GM15510 (cell line): ENCODE data around the gene RNF151.
A peak's percentile ranks its signal among the peaks of the same experiment; 100 is the strongest.

Experiments used
- POLR2A ChIP-seq: IDR thresholded peaks from 3 replicates; pipeline ENCODE4 v1.6.1; 2011; ENCODE audit warnings: borderline replicate concordance; ENCODE audit not compliant: insufficient read length; ENCODE audit errors: extremely low read depth

RNF151 gene

GRCh38 chr16:1991135-1991551, 24.5 kb downstream of the RNF151 start:
- peak; percentile 51 for TF ChIP-seq POLR2A

DNA sequence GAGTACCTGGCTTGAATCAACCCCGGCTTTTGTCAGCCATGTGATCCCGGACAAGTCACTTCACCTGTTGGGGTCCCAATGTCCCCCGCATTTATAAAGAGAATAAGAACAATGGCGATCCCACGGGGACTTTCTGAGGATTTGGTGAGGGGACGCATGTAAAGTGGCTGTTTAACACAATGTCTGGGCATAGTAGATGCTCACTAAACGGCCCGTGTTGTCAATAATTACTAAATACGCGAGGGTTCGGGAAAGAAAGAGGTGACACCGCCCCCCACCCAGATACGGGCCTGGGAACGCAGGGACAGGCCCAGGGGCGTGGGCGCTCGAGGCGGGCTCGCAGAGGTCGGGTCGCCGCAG, 24.9 kb downstream of the RNF151 start:
- TF ChIP-seq POLR2A = no peak

DNA sequence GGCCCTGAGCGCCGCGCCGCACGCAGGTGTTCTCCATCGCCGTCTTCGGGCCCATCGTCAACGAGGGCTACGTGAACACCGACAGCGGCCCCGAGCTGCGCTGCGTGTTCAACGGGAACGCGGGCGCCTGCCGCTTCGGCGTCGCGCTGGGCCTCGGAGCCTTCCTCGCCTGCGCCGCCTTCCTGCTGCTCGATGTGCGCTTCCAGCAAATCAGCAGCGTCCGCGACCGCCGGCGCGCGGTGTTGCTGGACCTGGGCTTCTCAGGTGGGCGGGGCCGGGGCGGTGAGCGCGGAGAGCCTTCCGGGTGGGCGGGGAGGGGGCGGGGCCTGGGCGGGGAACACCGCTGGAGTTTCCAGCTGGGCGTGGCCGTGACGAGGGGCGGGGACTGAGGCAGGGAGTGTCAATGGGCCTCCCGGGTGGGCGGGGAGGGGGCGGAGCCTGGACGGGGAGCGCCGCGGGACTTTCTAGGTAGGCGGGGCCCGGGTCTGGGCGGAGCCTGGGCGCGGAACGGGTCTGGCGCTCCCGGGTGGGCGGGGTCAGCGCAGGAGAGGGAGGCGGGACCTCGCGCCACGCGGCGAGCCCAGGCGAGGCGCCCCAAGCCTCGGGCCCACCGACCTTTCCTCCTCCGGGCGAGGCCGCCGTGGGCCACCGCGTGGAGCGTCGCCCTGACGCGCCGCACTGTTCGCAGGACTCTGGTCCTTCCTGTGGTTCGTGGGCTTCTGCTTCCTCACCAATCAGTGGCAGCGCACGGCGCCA, 25.5 kb downstream of the RNF151 start:
- TF ChIP-seq POLR2A = peak; percentile 76

DNA sequence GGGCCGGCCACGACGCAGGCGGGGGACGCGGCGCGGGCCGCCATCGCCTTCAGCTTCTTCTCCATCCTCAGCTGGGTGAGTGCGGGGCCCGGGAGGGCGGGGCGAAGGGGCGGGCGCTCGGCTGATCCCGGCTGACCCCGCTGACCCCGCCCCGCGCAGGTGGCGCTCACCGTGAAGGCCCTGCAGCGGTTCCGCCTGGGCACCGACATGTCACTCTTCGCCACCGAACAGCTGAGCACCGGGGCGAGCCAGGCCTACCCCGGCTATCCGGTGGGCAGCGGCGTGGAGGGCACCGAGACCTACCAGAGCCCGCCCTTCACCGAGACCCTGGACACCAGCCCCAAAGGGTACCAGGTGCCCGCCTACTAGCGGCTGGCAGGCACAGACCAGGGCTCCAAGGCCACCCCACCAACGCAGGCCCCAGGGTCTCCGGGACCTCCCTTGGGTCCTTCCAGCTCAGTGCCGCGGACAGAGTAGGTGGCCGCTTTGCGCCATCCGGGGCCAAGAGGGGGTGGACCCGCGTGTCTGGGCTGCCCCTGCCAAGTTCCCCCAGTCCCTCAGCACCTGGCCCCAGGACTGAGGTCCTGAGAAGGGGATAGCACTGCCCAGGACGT, 26.2 kb downstream of the RNF151 start:
- no peak for TF ChIP-seq POLR2A

GRCh38 chr16:1993731-1994131, 27.1 kb downstream of the RNF151 start:
- no peak for TF ChIP-seq POLR2A

GRCh38 chr16:1997494-1998359, 31.1 kb downstream of the RNF151 start:
- TF ChIP-seq POLR2A = no peak

DNA sequence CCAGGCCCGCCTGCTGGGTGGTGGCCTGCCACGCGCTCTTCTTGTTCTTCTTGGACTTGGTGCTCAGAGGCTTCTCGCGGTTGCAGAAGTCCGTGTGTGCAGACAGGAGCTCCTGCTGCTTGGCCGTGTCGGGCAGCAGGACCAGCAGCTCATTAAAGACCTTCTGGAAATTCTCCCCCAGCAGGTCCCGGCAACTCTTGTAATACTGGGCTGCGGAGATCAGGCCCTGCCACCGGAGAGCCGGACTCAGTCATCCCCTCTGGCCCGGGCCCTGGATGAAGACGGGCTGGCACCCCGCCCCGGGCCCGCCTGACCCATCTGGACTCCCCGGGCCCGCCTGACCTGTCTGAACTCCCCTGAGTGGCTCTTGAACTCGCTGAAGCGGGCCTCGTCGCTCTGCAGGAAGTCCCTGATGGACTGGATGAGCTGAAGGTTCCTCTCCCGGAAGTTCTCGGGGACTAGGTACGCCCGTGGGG, 31.7 kb downstream of the RNF151 start:
- no peak for TF ChIP-seq POLR2A

DNA sequence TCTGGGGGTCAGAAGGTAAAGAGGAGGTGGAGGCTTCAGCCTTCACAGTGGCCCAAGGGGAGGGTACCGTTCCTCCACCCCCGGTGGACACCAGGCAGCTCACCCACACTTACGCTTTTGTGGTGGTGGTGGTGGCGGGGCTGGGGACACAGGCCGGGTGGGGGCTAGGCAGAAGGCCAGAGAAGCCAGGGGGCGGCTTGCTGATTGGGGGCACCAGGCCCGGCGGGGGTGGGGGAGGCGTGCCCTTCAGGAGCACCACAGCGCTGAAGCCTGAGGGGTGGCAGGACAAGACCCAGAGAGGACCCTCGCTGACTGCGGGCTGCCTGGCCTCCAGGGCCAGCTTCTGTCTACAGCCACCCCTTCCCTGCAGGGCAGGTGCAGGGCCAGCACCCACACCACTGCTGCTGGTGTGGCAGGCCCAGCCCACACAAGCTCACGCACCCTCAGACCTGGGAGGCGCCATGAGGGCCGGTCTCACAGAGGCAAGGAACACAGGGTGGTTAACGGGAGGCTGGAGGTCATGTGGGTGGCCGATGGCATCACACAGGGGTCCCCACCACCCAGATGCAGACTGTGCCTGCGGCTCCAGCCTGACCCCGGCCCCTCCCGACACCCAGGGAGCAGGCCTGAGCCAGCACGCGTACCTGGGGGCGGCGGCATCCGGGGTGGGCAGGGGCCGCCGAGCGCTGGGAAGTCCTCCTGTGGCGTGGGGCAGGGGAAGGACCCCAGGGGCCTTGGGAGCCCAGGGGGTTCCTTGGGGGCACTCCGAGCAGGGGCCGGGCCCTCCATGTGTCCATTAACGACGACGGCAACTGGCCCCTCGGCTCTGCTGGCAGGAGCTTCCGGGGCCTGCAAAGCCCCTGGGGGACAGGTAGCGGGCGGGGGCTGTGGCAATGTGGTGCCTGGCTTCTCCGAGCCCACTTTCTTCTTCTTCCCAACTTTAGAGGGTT, 32.5 kb downstream of the RNF151 start:
- TF ChIP-seq POLR2A = no peak

DNA sequence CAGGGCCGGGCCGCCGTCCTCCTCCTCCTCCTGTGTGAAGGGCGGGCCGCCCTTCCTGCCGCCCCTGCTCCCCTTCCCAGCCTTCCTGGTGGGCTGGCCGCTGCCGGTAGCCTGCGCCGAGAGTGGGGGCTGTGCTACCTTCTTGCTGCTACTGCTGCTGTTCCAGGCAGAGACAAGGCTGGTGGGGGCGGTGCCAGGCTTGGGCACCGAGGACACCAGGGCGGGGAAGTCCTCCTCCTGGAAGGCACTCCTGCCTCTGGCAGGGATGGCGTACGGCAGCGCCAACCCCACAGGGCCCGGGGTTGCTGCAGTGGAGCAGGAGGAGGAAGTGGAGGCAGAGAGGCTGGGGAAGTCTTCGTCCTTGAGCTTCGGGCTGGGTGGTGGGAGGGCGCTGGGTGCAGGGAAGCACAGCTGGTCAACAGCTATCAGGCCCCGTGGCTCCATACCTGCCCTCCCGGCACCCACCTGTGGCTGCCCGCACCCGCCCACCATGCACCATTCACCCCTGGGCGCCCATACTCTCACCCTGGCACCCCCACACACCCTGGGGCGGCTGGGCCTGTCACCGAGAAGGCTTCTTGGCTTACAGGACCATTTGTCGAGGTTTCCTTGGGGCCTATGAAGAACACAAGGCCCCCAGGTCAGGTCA, 33.3 kb downstream of the RNF151 start:
- TF ChIP-seq POLR2A = no peak

- TF ChIP-seq POLR2A = no peak
Observed at GRCh38 chr16:2001035-2001434, 34.4 kb downstream of the RNF151 start.

DNA sequence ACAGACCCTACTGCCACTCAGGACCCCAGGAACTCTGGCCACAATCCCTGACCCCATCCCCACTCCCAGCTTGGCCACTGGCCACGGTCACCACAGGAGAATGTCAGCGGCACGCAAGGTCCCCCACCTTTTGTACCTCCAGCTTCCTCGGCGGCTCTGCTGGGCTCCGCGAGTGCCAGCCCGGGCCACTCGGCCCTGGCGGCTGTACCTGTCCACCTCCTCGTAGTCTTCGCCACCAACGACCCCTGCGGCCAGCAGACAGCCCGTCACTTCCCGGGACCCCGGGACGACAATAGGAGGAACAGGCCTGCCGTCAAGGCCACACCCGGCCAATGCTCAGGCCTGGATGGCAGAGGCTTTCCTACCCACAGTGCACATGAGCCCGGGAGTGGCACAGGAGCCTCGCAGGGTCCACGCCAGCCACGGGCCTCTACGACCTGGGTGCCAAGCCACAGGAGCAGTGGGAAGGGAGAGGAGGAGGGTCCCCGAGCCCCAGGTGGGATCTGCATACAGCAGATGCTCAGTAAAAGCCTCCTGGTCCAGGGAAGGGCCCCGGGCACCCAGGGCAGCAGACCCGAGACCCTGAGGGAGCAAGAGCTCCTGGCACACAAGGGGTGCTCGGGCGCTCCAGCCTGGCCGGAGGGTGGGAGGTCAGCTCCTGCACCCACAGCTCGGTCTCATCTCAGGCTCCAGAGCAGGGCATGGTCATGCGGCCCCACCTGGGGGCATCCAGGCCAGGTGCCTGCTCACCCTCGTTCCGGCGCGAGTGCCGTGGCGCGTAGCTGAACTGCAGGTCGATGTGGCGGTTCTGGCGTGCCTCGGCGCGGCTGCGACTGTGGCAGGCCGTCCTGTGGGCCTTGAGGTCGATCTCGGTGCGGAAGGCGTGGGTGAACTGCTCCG, 35.0 kb downstream of the RNF151 start:
- no peak for TF ChIP-seq POLR2A

- no peak for TF ChIP-seq POLR2A
Observed at GRCh38 chr16:2002406-2003230, 36.0 kb downstream of the RNF151 start.
